CD4-positive, CD25-positive, alpha-beta regulatory T cell (primary cell): ENCODE measurements around the gene FRMPD3. TPM values are rescaled to one million over a fixed set of nuclear protein-coding genes. Genes with fewer than 3 reads are reported as not detected.
"Not testable (repeated sequence)": the region's sequence is repeated elsewhere in the genome, so short reads cannot be mapped to it uniquely, and the experiment has no call there.

ENCODE experiments used
- ATAC-seq, 2 donors: fragments of 150-1000 bp; cut with Tn5 transposase; one replicate each; pipeline ENCODE4 v1.10.0; 2021; ENCODE audit warnings: low read depth in 2 of 2, moderate number of reproducible peaks in 2 of 2, moderate library complexity in 1 of 2
- DNase-seq, 3 donors: peaks; one replicate each; pipeline versions ENCODE4 v3.0.0 to v3.0.0-alpha.2; 2012 to 2022; ENCODE audit warnings: mixed read lengths in 1 of 3
- H3K27ac ChIP-seq: one replicate; pipeline ENCODE4 v1.7.0; 2013; ENCODE audit warnings: mild to moderate bottlenecking, low read length; ENCODE audit not compliant: insufficient read depth, poor library complexity, severe bottlenecking
- H3K27me3 ChIP-seq: one replicate; pipeline ENCODE4 v1.7.0; 2013; ENCODE audit warnings: low read length; ENCODE audit not compliant: control insufficient read depth, insufficient read depth
- H3K36me3 ChIP-seq: one replicate; pipeline ENCODE4 v1.7.0; 2013; ENCODE audit warnings: mild to moderate bottlenecking, low read length, moderate library complexity; ENCODE audit not compliant: control insufficient read depth, insufficient read depth
- H3K4me1 ChIP-seq: 2 replicates; pipeline ENCODE4 v1.7.0; 2013; ENCODE audit warnings: mild to moderate bottlenecking, low read length; ENCODE audit not compliant: insufficient read depth, control insufficient read depth, poor library complexity, severe bottlenecking
- H3K4me3 ChIP-seq: one replicate; pipeline ENCODE4 v1.7.0; 2013; ENCODE audit warnings: low read depth, mild to moderate bottlenecking, low read length, moderate library complexity
- H3K9me3 ChIP-seq, 2 experiments: 1 replicate in 1 of 2; 2 replicates in 1 of 2; pipeline ENCODE4 v1.7.0; 2013; ENCODE audit warnings: low read length in 2 of 2, mild to moderate bottlenecking in 1 of 2, moderate library complexity in 1 of 2; ENCODE audit not compliant: control insufficient read depth in 2 of 2
- H3K27ac Mint-ChIP-seq, 3 donors: one replicate each; pipeline ENCODE4 v1.8.0; 2020 to 2022; ENCODE audit warnings: mild to moderate bottlenecking in 3 of 3, mixed read lengths in 3 of 3, moderate library complexity in 2 of 3
- H3K27me3 Mint-ChIP-seq: one replicate; pipeline ENCODE4 v1.8.0; 2022; ENCODE audit warnings: mild to moderate bottlenecking, mixed read lengths
- H3K36me3 Mint-ChIP-seq: one replicate; pipeline ENCODE4 v1.8.0; 2020; ENCODE audit warnings: mixed read lengths
- H3K4me1 Mint-ChIP-seq, 4 donors: one replicate each; pipeline ENCODE4 v1.8.0; 2020 to 2022; ENCODE audit warnings: mixed read lengths in 4 of 4, mild to moderate bottlenecking in 1 of 4
- H3K4me3 Mint-ChIP-seq, 4 donors: one replicate each; pipeline ENCODE4 v1.8.0; 2020 to 2022; ENCODE audit warnings: mild to moderate bottlenecking in 4 of 4, mixed read lengths in 4 of 4, moderate library complexity in 3 of 4
- H3K9me3 Mint-ChIP-seq, 7 donors: one replicate each; pipeline ENCODE4 v1.8.0; 2020 to 2022; ENCODE audit warnings: mixed read lengths in 7 of 7, mild to moderate bottlenecking in 3 of 7, moderate library complexity in 2 of 7
- polyA plus RNA-seq, 4 donors: library from polyadenylated mRNA; unstranded; fragments of 300-500 nt; fragmentation: Illumina TruSeq; gene quantifications; one replicate each; pipeline ENCODE4 v1.2.3, GENCODE V29; 2021
- total RNA-seq: library from RNA; stranded (reverse); gene quantifications from one replicate; pipeline ENCODE4 v1.2.3, GENCODE V29; 2022

Gene FRMPD3
- total and polyA plus RNA-seq, 5 donors from 2014 or later = not detected

DNA sequence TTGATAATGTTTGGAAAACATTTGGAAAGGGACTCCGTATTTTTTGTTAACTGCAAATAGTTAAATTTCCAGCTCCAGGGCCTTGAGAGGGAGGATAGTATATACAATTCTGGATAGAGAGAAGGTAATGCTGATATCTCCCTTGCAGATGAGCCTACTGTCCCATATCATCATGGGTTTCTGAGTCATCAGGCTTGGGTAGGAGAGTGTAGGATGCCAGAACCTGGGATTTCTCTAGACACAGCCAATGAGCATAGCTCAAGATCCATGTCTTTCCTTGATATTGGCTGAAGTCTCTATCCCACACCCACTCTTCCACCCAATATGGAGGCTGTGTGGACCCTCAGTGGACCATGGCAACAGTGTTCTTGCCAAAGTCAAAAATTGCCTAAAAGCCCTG lies 7.8 kb downstream of the FRMPD3 start:
- Histone ChIP-seq H3K27ac (no peak overlapping the region), H3K4me3 (no peak overlapping the region), H3K4me1 (no peaks in the 10 kb centered on the region), H3K9me3 (no peaks in the 10 kb centered on the region), H3K36me3 (no peaks in the 10 kb centered on the region), H3K27me3 (peaks cover 4% of the 10 kb centered on the region)
- ATAC-seq = no peak
- H3K4me1 Mint-ChIP-seq = no peaks in the 10 kb centered on the region
- no peak for DNase-seq
- no peak overlapping the region for H3K27ac Mint-ChIP-seq
- H3K36me3 Mint-ChIP-seq = no peaks in the 10 kb centered on the region
- no peak overlapping the region for H3K4me3 Mint-ChIP-seq
- peaks cover 0 to 3% (median 0%) of the 10 kb centered on the region in 7 donors for H3K9me3 Mint-ChIP-seq
- peaks cover 4% of the 10 kb centered on the region for H3K27me3 Mint-ChIP-seq

DNA sequence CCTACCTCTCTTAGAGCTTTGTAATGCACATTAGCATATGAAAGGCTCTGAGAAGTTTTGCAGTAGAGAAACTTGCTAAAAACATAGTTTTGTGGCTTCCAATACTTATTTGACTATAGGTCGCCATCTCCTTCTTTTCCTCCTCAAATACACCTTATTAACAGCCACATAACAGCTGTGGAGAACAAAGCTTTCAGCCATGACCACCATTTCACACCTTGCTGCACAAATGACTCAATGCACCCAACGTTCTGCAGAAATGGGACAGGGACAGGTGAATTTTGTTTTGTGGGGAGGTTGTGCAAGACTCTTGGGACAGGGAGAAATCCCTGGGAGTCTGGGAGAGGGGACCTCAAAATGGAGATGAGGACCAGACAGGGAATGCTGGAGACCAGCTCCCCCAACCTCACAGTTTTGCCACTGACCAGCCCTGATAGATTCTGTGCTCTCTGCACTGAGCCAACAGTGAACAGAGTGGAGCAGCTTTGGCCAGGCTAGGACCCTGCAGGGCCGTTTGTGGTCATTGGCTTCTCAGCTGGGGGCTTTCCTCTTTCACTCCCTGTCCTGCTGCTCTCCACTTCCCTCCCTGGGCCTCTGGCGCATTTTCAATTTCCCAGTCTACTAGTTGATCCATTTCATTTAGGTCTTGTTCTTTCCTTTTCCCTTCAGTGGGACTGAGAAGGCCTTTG lies 16.6 kb downstream of the FRMPD3 start:
- DNase-seq = no peak
- H3K9me3 ChIP-seq = no peaks in the 10 kb centered on the region
- no peak overlapping the region for H3K27ac ChIP-seq
- Mint-ChIP-seq H3K27ac (no peak overlapping the region), H3K36me3 (no peaks in the 10 kb centered on the region), H3K9me3 (peaks cover 0 to 3% (median 0%) of the 10 kb centered on the region in 7 donors), H3K4me3 (no peak overlapping the region), H3K27me3 (no peaks in the 10 kb centered on the region), H3K4me1 (no peaks in the 10 kb centered on the region)
- no peaks in the 10 kb centered on the region for H3K4me1 ChIP-seq
- H3K36me3 ChIP-seq = no peaks in the 10 kb centered on the region
- no peak for ATAC-seq
- H3K27me3 ChIP-seq = no peaks in the 10 kb centered on the region
- H3K4me3 ChIP-seq = no peak overlapping the region

DNA sequence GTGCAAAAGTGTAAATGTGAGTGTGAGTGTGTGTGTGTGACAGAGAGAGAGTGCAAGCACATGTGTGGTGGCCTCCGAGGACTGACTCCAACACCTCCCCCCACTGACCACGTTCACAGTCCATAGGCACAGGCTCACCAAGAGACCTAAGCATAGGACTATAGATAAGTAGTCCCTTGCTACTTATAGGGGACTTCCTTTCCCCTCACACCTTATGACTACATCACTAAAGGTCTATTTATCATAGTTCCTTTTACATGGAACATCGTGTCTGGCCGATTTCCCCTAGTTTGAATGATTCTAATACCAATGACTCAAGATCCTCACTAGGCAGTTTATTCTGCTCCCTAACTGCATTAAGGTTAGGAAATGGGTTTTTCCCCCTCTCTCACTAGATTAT lies 17.8 kb downstream of the FRMPD3 start:
- Mint-ChIP-seq H3K4me1 (no peaks in the 10 kb centered on the region), H3K27ac (no peak overlapping the region), H3K36me3 (no peaks in the 10 kb centered on the region), H3K9me3 (no peaks in the 10 kb centered on the region), H3K4me3 (no peak overlapping the region), H3K27me3 (no peaks in the 10 kb centered on the region)
- no peaks in the 10 kb centered on the region for H3K27me3 ChIP-seq
- no peak overlapping the region for H3K4me3 ChIP-seq
- ATAC-seq = no peak
- DNase-seq = no peak
- no peaks in the 10 kb centered on the region for H3K9me3 ChIP-seq
- H3K27ac ChIP-seq = no peak overlapping the region
- no peaks in the 10 kb centered on the region for H3K36me3 ChIP-seq
- H3K4me1 ChIP-seq = no peaks in the 10 kb centered on the region

GRCh38 chrX:107470198-107470597 lies 20.7 kb downstream of the FRMPD3 start:
- ATAC-seq (no peak), DNase-seq (no peak)
- no peaks in the 10 kb centered on the region for H3K27me3 ChIP-seq
- no peak overlapping the region for H3K4me3 ChIP-seq
- Mint-ChIP-seq H3K36me3 (no peaks in the 10 kb centered on the region), H3K27ac (no peak overlapping the region), H3K9me3 (no peaks in the 10 kb centered on the region), H3K27me3 (no peaks in the 10 kb centered on the region), H3K4me1 (no peaks in the 10 kb centered on the region), H3K4me3 (no peak overlapping the region)
- H3K4me1 ChIP-seq = no peaks in the 10 kb centered on the region
- H3K36me3 ChIP-seq = no peaks in the 10 kb centered on the region
- H3K9me3 ChIP-seq = no peaks in the 10 kb centered on the region
- H3K27ac ChIP-seq = no peak overlapping the region

DNA sequence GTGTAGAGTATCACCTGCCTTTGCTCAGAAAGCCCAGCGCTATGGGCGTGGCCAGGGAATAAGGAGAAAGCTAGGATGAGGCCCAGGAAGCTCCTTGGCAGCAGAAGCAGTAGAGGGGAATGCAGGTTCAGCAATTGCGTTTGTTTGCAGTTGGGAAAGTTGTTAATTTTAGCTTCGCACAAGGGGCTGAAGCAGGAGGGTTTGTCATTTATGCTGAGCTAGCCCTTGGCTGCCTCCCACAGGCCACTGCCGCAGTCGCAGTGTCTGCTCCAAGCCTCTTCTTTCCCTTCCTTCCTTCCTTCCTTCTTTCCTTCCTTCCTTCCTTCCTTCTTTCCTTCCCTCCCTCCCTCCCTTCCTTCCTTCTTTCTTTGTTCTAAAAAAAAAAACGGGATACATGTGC lies 21.5 kb downstream of the FRMPD3 start:
- Histone ChIP-seq H3K27me3 (no peaks in the 10 kb centered on the region), H3K4me1 (no peaks in the 10 kb centered on the region), H3K9me3 (no peaks in the 10 kb centered on the region), H3K27ac (no peak overlapping the region), H3K36me3 (no peaks in the 10 kb centered on the region), H3K4me3 (no peak overlapping the region)
- H3K4me3 Mint-ChIP-seq = no peak overlapping the region
- ATAC-seq (no peak), DNase-seq (no peak)
- H3K4me1 Mint-ChIP-seq = no peaks in the 10 kb centered on the region
- no peaks in the 10 kb centered on the region for H3K27me3 Mint-ChIP-seq
- H3K9me3 Mint-ChIP-seq = no peaks in the 10 kb centered on the region
- no peak overlapping the region for H3K27ac Mint-ChIP-seq
- H3K36me3 Mint-ChIP-seq = no peaks in the 10 kb centered on the region

DNA sequence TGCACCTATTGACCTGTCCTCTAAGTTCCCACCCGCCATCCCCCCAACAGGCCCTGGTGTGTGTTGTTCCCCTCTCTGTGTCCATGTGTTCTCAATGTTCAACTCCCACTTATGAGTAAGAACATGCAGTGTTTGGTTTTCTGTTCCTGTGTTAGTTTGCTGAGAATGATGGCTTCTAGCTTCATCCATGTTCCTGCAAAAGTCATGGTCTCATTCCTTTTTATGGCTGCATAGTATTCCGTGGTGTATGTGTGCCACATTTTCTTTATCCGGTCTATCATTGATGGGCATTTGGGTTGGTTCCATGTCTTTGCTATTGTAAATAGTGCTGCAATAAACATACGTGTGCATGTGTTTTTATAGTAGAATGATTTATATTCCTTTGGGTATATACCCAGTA lies 22.0 kb downstream of the FRMPD3 start:
- not testable (repeated sequence) for H3K4me3 Mint-ChIP-seq, H3K27me3 ChIP-seq, H3K36me3 ChIP-seq, H3K27me3 Mint-ChIP-seq, DNase-seq, ATAC-seq, H3K9me3 Mint-ChIP-seq, H3K4me3 ChIP-seq, H3K4me1 ChIP-seq, H3K4me1 Mint-ChIP-seq, H3K9me3 ChIP-seq, H3K27ac Mint-ChIP-seq, H3K27ac ChIP-seq, H3K36me3 Mint-ChIP-seq

- H3K9me3 Mint-ChIP-seq = peaks cover 0 to 1% (median 0%) of the 10 kb centered on the region in 7 donors
- H3K36me3 ChIP-seq = no peaks in the 10 kb centered on the region
- no peaks in the 10 kb centered on the region for H3K27me3 Mint-ChIP-seq
- no peaks in the 10 kb centered on the region for H3K36me3 Mint-ChIP-seq
- no peak for ATAC-seq
- no peak overlapping the region for H3K27ac Mint-ChIP-seq
- H3K4me3 ChIP-seq = no peak overlapping the region
- no peak for DNase-seq
- H3K27ac ChIP-seq = no peak overlapping the region
- no peaks in the 10 kb centered on the region for H3K9me3 ChIP-seq
- H3K4me3 Mint-ChIP-seq = no peak overlapping the region
- no peaks in the 10 kb centered on the region for H3K4me1 ChIP-seq
- H3K4me1 Mint-ChIP-seq = no peaks in the 10 kb centered on the region
- H3K27me3 ChIP-seq = no peaks in the 10 kb centered on the region
These were observed 28.0 kb downstream of the FRMPD3 start for GRCh38 chrX:107477406-107477805.

DNA sequence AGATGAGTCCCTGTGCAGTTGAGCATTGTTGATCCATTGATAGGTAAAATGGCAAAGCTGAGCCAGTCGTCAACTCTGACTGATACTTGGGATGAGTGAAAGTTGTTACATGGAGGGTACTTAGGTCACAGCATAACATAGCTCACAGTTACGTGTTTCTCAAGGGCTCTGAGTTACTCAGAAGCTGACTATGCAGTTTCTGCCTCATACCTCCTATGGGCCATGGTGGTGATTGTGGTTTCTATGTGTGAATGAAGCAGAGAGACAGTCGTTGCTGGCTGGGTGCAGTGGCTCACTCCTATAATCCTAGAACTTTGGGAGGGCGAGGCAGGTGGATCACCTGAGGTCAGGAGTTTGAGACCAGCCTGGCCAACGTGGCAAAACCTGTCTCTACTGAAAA lies 30.8 kb downstream of the FRMPD3 start:
- Histone ChIP-seq H3K4me1 (no peaks in the 10 kb centered on the region), H3K36me3 (no peaks in the 10 kb centered on the region), H3K27me3 (no peaks in the 10 kb centered on the region), H3K27ac (no peak overlapping the region), H3K4me3 (no peak overlapping the region), H3K9me3 (no peaks in the 10 kb centered on the region)
- ATAC-seq (no peak), DNase-seq (no peak)
- H3K27me3 Mint-ChIP-seq = peaks cover 5% of the 10 kb centered on the region
- no peaks in the 10 kb centered on the region for H3K4me1 Mint-ChIP-seq
- H3K9me3 Mint-ChIP-seq = peaks cover 0 to 1% (median 0%) of the 10 kb centered on the region in 7 donors
- H3K36me3 Mint-ChIP-seq = no peaks in the 10 kb centered on the region
- H3K4me3 Mint-ChIP-seq = no peak overlapping the region
- H3K27ac Mint-ChIP-seq = no peak overlapping the region
